ENCODE data around the gene MAML2. TPM values are rescaled to one million over a fixed set of nuclear protein-coding genes. Genes with fewer than 3 reads are reported as not detected.

Gene MAML2
- total RNA-seq, 2 experiments from 2014 or later = 0.15 to 1.0 TPM

GRCh38 chr11:96332126-96332771 is 10.7 kb downstream of the MAML2 start:
- POLR2A ChIA-PET = interaction anchor here (0.5 to 0.7 kb wide), 3 partner anchors 12 to 104 kb away, joined by 3 to 7 read pairs (median 4); no protein-coding TSS in a partner anchor
- Histone ChIP-seq H3K9me3 (ENCODE audit: low read length) (no peaks in the 10 kb centered on the region), H4K20me1 (ENCODE audit: insufficient read depth, low read length) (no peaks in the 10 kb centered on the region), H3K79me2 (ENCODE audit: insufficient read depth, low read depth, low read length) (no peaks in the 10 kb centered on the region), H3K27ac (ENCODE audit: low read depth, low read length, poor library complexity, severe bottlenecking) (no peak overlapping the region), H3K4me2 (ENCODE audit: low read length) (no peak overlapping the region), H3K36me3 (ENCODE audit: insufficient read depth, low read length) (no peaks in the 10 kb centered on the region), H2AFZ (ENCODE audit: low read length) (no peak overlapping the region), H3K4me1 (ENCODE audit: insufficient read depth, low read length, poor library complexity, severe bottlenecking) (no peaks in the 10 kb centered on the region), H3K4me3 (ENCODE audit: low read depth, low read length, poor library complexity, severe bottlenecking) (no peak overlapping the region), H3K9me2 (ENCODE audit: insufficient read depth, low read length) (no peaks in the 10 kb centered on the region)
- intact Hi-C loops (cut with micrococcal nuclease; ENCODE audit: unreplicated experiment) = no loop called here
- TF ChIP-seq CTCF (conservative IDR thresholded peaks at IDR 0.05; ENCODE audit: low read length) (no peak), EZH2phosphoT487 (IDR thresholded peaks at IDR 0.05; ENCODE audit: borderline replicate concordance, low read depth, low read length) (no peak)
- CTCF ChIA-PET (ENCODE audit: unreplicated experiment) = interaction anchor here (0.9 kb wide), 1 partner anchor 11 kb away, joined by 3 read pairs; the partner anchor contains the start of gene MAML2
- no peak for DNase-seq (ENCODE audit: low spot score)
- BruUV-seq (replicated peaks) = no TSS peak

- Histone ChIP-seq H3K4me3 (ENCODE audit: low read depth, low read length, poor library complexity, severe bottlenecking) (no peak overlapping the region), H3K4me2 (ENCODE audit: low read length) (no peak overlapping the region), H3K9me2 (ENCODE audit: insufficient read depth, low read length) (no peaks in the 10 kb centered on the region), H3K79me2 (ENCODE audit: insufficient read depth, low read depth, low read length) (no peaks in the 10 kb centered on the region), H3K4me1 (ENCODE audit: insufficient read depth, low read length, poor library complexity, severe bottlenecking) (no peaks in the 10 kb centered on the region), H4K20me1 (ENCODE audit: insufficient read depth, low read length) (no peaks in the 10 kb centered on the region), H3K9me3 (ENCODE audit: low read length) (no peaks in the 10 kb centered on the region), H3K27ac (ENCODE audit: low read depth, low read length, poor library complexity, severe bottlenecking) (no peak overlapping the region), H2AFZ (ENCODE audit: low read length) (no peak overlapping the region), H3K36me3 (ENCODE audit: insufficient read depth, low read length) (no peaks in the 10 kb centered on the region)
- intact Hi-C loops (cut with micrococcal nuclease; ENCODE audit: unreplicated experiment) = no loop called here
- DNase-seq (ENCODE audit: low spot score) = no peak
- BruUV-seq (replicated peaks) = no TSS peak
- TF ChIP-seq EZH2phosphoT487 (IDR thresholded peaks at IDR 0.05; ENCODE audit: borderline replicate concordance, low read depth, low read length) (no peak), CTCF (conservative IDR thresholded peaks at IDR 0.05; ENCODE audit: low read length) (no peak)
- ChIA-PET POLR2A (interaction anchor here (0.6 to 0.7 kb wide), 2 partner anchors 12 to 36 kb away, joined by 4 to 7 read pairs; no protein-coding TSS in a partner anchor), CTCF (ENCODE audit: unreplicated experiment) (interaction anchor here (0.6 to 0.9 kb wide), 2 partner anchors 10 to 11 kb away, joined by 3 to 4 read pairs; partner anchors contain the start of gene MAML2)
Measured at GRCh38 chr11:96331699-96332116, 11.3 kb downstream of the MAML2 start.

GRCh38 chr11:96330511-96330859 is 12.5 kb downstream of the MAML2 start:
- H3K27ac ChIP-seq (ENCODE audit: low read depth, low read length, poor library complexity, severe bottlenecking) = no peak overlapping the region
- H3K9me2 ChIP-seq (ENCODE audit: insufficient read depth, low read length) = no peaks in the 10 kb centered on the region
- H3K9me3 ChIP-seq (ENCODE audit: low read length) = no peaks in the 10 kb centered on the region
- H4K20me1 ChIP-seq (ENCODE audit: insufficient read depth, low read length) = no peaks in the 10 kb centered on the region
- H3K4me3 ChIP-seq (ENCODE audit: low read depth, low read length, poor library complexity, severe bottlenecking) = no peak overlapping the region
- no peaks in the 10 kb centered on the region for H3K79me2 ChIP-seq (ENCODE audit: insufficient read depth, low read depth, low read length)
- H2AFZ ChIP-seq (ENCODE audit: low read length) = no peak overlapping the region
- BruUV-seq (replicated peaks) = no TSS peak
- no peaks in the 10 kb centered on the region for H3K36me3 ChIP-seq (ENCODE audit: insufficient read depth, low read length)
- no peak overlapping the region for H3K4me2 ChIP-seq (ENCODE audit: low read length)
- TF ChIP-seq CTCF (conservative IDR thresholded peaks at IDR 0.05; ENCODE audit: low read length) (no peak), EZH2phosphoT487 (IDR thresholded peaks at IDR 0.05; ENCODE audit: borderline replicate concordance, low read depth, low read length) (no peak)
- no peak for DNase-seq (ENCODE audit: low spot score)
- intact Hi-C loops (cut with micrococcal nuclease; ENCODE audit: unreplicated experiment) = no loop called here
- CTCF ChIA-PET (ENCODE audit: unreplicated experiment) = no interaction called here
- no peaks in the 10 kb centered on the region for H3K4me1 ChIP-seq (ENCODE audit: insufficient read depth, low read length, poor library complexity, severe bottlenecking)
- POLR2A ChIA-PET = interaction anchor here (0.8 kb wide), 1 partner anchor 9 kb away, joined by 3 read pairs; no protein-coding TSS in a partner anchor
